Colonic mucosa (tissue), 4 donors: ENCODE results near the gene XDH. TPM values are rescaled to one million over a fixed set of nuclear protein-coding genes. Genes with fewer than 3 reads are reported as not detected.

Source experiments
- DNase-seq: peaks from one replicate; pipeline ENCODE4 v3.0.0-alpha.2; 2020
- H3K27ac ChIP-seq: fragments of 200-600 bp; one replicate; pipeline ENCODE4 v1.8.0; 2021
- H3K27me3 ChIP-seq: fragments of 200-600 bp; one replicate; pipeline ENCODE4 v1.8.0; 2021
- H3K36me3 ChIP-seq: fragments of 200-600 bp; one replicate; pipeline ENCODE4 v1.8.0; 2021
- H3K4me1 ChIP-seq: fragments of 200-600 bp; one replicate; pipeline ENCODE4 v1.8.0; 2021; ENCODE audit warnings: mild to moderate bottlenecking
- H3K4me3 ChIP-seq: fragments of 200-600 bp; one replicate; pipeline ENCODE4 v1.8.0; 2021
- H3K9ac ChIP-seq, 2 donors: one replicate each; pipeline ENCODE4 v1.7.0; 2013; ENCODE audit warnings: control low read depth in 2 of 2, low read depth in 2 of 2, low read length in 2 of 2
- H3K9me3 ChIP-seq: fragments of 200-600 bp; one replicate; pipeline ENCODE4 v1.8.0; 2021
- intact Hi-C: fragments of 100-400 bp; cut with DNase I; formaldehyde crosslinking; loops from one replicate; pipeline ENCODE4 v1.14.1; 2022
- total RNA-seq, 2 donors: library from RNA; stranded (reverse); fragmentation: NEBNext Ultra II Directional in 1 of 2; extraction: Animal tissue kit (Norgen Biotek cat#: 25700) in 1 of 2; gene quantifications; one replicate each; pipeline ENCODE4 v1.2.1, GENCODE V29; 2021
- TF ChIP-seq, protein P1 (sequence below): fragments of 200-600 bp; IDR thresholded peaks from one replicate; pipeline ENCODE4 v1.8.0; 2022; ENCODE audit warnings: antibody characterized with exemption, mild to moderate bottlenecking
- donor health status: healthy.
- donor health status: DM: no; HTN: no; CAD: no.
- donor health status: DM: no; HTN: no; CAD: no.

The XDH gene
- total RNA-seq, 2 donors from 2014 or later: 18.4 to 44.4 TPM

- TF ChIP-seq, protein P1, sequence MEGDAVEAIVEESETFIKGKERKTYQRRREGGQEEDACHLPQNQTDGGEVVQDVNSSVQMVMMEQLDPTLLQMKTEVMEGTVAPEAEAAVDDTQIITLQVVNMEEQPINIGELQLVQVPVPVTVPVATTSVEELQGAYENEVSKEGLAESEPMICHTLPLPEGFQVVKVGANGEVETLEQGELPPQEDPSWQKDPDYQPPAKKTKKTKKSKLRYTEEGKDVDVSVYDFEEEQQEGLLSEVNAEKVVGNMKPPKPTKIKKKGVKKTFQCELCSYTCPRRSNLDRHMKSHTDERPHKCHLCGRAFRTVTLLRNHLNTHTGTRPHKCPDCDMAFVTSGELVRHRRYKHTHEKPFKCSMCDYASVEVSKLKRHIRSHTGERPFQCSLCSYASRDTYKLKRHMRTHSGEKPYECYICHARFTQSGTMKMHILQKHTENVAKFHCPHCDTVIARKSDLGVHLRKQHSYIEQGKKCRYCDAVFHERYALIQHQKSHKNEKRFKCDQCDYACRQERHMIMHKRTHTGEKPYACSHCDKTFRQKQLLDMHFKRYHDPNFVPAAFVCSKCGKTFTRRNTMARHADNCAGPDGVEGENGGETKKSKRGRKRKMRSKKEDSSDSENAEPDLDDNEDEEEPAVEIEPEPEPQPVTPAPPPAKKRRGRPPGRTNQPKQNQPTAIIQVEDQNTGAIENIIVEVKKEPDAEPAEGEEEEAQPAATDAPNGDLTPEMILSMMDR: no peak
- intact Hi-C loops: no loop called here
- no peak for DNase-seq
- H3K4me3 ChIP-seq: no peak overlapping the region
- no peaks in the 10 kb centered on the region for H3K4me1 ChIP-seq
- no peak overlapping the region for H3K27ac ChIP-seq
- H3K36me3 ChIP-seq: no peaks in the 10 kb centered on the region
- no peaks in the 10 kb centered on the region for H3K9me3 ChIP-seq
- H3K9ac ChIP-seq: no peak overlapping the region
- H3K27me3 ChIP-seq: no peaks in the 10 kb centered on the region
These were observed 55.3 kb downstream of the XDH start for GRCh38 chr2:31359229-31359628.

GRCh38 chr2:31354837-31355236 lies 59.7 kb downstream of the XDH start:
- H3K4me1 ChIP-seq: no peaks in the 10 kb centered on the region
- no peak for DNase-seq
- H3K4me3 ChIP-seq: no peak overlapping the region
- no peak overlapping the region for H3K9ac ChIP-seq
- no peaks in the 10 kb centered on the region for H3K27me3 ChIP-seq
- no peak overlapping the region for H3K27ac ChIP-seq
- H3K36me3 ChIP-seq: no peaks in the 10 kb centered on the region
- no peaks in the 10 kb centered on the region for H3K9me3 ChIP-seq
- TF ChIP-seq, protein P1: no peak
- intact Hi-C loops: no loop called here

DNA sequence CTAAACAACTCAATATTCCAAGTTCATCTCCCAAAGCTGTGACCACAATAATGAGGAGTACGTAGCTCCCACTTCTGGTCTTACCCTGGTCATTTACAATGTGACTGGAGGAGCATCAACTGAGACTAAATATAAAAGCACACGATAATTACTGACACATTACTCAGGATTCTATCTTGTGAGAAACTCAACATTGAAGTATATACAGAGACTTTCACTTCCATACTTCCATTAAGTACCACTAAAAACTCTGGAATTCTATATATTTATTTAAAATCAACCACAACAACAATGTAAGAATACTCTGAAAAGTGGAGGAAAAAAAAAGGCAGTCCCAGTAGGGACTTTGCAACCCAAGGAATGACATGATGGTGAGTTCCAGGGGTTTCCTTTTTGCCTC lies 61.4 kb downstream of the XDH start:
- Histone ChIP-seq H3K4me3 (no peak overlapping the region), H3K9ac (no peak overlapping the region), H3K36me3 (no peaks in the 10 kb centered on the region), H3K4me1 (no peaks in the 10 kb centered on the region), H3K27me3 (no peaks in the 10 kb centered on the region), H3K9me3 (no peaks in the 10 kb centered on the region), H3K27ac (no peak overlapping the region)
- intact Hi-C loops: no loop called here
- DNase-seq: no peak
- TF ChIP-seq, protein P1: no peak

DNA sequence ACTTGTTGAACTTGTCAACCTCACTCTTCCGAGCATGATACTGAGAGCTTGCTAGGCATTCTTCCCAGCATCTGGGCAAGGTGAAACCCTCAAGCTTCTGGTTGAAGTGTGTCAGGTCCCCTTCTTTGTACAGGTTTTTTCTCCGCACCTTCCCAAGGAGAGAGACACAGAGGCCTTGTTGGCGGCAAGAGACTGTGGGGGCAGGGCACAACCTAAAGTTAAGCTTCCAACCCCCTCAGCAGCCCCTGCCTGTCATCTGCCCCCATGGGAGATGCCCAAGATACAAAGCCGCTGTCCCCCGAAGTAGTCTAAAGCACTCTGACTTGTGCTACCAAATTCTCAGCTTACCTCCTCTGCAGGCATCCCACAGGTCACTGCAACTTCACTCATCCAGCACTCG lies 64.9 kb downstream of the XDH start:
- H3K4me1 ChIP-seq: no peaks in the 10 kb centered on the region
- no peak overlapping the region for H3K4me3 ChIP-seq
- intact Hi-C loops: no loop called here
- H3K27ac ChIP-seq: no peak overlapping the region
- H3K27me3 ChIP-seq: no peaks in the 10 kb centered on the region
- no peaks in the 10 kb centered on the region for H3K9me3 ChIP-seq
- DNase-seq: no peak
- H3K36me3 ChIP-seq: no peaks in the 10 kb centered on the region
- H3K9ac ChIP-seq: no peak overlapping the region
- TF ChIP-seq, protein P1: no peak

DNA sequence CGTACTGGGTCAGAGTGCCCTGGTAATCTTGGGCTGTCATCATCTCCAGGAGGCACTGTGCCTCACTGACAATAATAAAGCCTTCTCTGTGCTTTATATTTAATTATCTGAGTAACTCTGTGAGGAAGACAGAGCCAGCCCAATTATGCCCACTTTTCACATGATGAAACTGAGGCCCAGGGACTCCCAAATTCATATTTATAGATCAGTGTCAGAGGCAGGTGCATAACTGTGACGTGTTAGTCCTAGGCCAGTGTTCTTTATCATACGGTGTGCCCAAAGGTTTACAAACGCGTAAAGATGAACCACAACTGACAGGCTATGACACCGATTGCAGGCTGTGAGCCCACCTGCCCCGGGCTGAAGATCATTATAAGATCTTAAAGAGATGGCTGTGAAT lies 65.4 kb downstream of the XDH start:
- H3K9ac ChIP-seq: no peak overlapping the region
- no peak for DNase-seq
- TF ChIP-seq, protein P1: no peak
- no peaks in the 10 kb centered on the region for H3K36me3 ChIP-seq
- no peaks in the 10 kb centered on the region for H3K9me3 ChIP-seq
- H3K27me3 ChIP-seq: no peaks in the 10 kb centered on the region
- intact Hi-C loops: no loop called here
- no peaks in the 10 kb centered on the region for H3K4me1 ChIP-seq
- H3K27ac ChIP-seq: no peak overlapping the region
- H3K4me3 ChIP-seq: no peak overlapping the region

DNA sequence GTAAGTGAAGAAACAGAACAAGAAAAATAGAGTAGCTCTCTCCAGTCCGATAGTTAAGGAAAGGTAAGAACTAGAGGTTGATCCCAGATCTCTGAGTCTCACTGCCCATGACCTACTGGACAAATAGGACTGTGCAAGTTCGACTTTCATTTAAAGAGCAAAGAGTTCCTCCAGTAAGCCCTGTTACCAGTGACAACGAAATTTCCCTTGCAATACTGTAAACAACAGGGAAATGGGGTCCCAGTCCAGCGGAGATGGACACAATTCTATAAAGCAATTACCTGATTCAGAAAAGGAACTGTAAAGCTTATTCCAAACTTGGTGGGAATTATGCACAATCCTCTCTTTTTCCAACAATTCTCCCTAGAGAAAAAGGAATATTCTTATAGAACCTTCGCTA lies 65.9 kb downstream of the XDH start:
- Histone ChIP-seq H3K27me3 (no peaks in the 10 kb centered on the region), H3K4me3 (no peak overlapping the region), H3K36me3 (no peaks in the 10 kb centered on the region), H3K27ac (no peak overlapping the region), H3K9ac (no peak overlapping the region), H3K4me1 (no peaks in the 10 kb centered on the region), H3K9me3 (no peaks in the 10 kb centered on the region)
- no peak for DNase-seq
- TF ChIP-seq, protein P1: no peak
- intact Hi-C loops: no loop called here
